Kidney epithelial cell (primary cell): ENCODE data around the gene HACE1. TPM values are rescaled to one million over a fixed set of nuclear protein-coding genes. Genes with fewer than 3 reads are reported as not detected.

Source experiments
- DNase-seq: peaks from one replicate; pipeline ENCODE4 v3.0.0-alpha.2; 2010; ENCODE audit warnings: low read depth
- H3K27me3 ChIP-seq: 2 replicates; pipeline ENCODE4 v1.6.0; 2011; ENCODE audit warnings: low read length; ENCODE audit not compliant: control insufficient read depth, insufficient read depth
- H3K36me3 ChIP-seq: 2 replicates; pipeline ENCODE4 v1.5.1; 2011; ENCODE audit warnings: low read length; ENCODE audit not compliant: control insufficient read depth, insufficient read depth
- H3K4me3 ChIP-seq: 2 replicates; pipeline ENCODE4 v1.5.1; 2011; ENCODE audit warnings: low read depth, mild to moderate bottlenecking, control low read depth, low read length
- total RNA-seq: library from RNA; depleted of rRNA; stranded (reverse); fragments of >200 nt; gene quantifications from 2 replicates; pipeline ENCODE4 v1.2.3, GENCODE V29; 2015
- TF ChIP-seq, protein P1 (sequence below): IDR thresholded peaks from 2 replicates; pipeline ENCODE4 v1.5.1; 2011; ENCODE audit warnings: mild to moderate bottlenecking, moderate library complexity, low read length, control low read depth, inconsistent platforms; ENCODE audit not compliant: insufficient read depth, poor library complexity, severe bottlenecking

The HACE1 gene
- total RNA-seq, 1 donor from 2014 or later: 18.9 TPM

- Histone ChIP-seq H3K4me3 (no peak overlapping the region), H3K36me3 (no peaks in the 10 kb centered on the region), H3K27me3 (no peaks in the 10 kb centered on the region)
- DNase-seq: no peak
- TF ChIP-seq, protein P1, sequence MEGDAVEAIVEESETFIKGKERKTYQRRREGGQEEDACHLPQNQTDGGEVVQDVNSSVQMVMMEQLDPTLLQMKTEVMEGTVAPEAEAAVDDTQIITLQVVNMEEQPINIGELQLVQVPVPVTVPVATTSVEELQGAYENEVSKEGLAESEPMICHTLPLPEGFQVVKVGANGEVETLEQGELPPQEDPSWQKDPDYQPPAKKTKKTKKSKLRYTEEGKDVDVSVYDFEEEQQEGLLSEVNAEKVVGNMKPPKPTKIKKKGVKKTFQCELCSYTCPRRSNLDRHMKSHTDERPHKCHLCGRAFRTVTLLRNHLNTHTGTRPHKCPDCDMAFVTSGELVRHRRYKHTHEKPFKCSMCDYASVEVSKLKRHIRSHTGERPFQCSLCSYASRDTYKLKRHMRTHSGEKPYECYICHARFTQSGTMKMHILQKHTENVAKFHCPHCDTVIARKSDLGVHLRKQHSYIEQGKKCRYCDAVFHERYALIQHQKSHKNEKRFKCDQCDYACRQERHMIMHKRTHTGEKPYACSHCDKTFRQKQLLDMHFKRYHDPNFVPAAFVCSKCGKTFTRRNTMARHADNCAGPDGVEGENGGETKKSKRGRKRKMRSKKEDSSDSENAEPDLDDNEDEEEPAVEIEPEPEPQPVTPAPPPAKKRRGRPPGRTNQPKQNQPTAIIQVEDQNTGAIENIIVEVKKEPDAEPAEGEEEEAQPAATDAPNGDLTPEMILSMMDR: no peak
Observed at GRCh38 chr6:104713982-104714381, 145.7 kb downstream of the HACE1 start.

DNA sequence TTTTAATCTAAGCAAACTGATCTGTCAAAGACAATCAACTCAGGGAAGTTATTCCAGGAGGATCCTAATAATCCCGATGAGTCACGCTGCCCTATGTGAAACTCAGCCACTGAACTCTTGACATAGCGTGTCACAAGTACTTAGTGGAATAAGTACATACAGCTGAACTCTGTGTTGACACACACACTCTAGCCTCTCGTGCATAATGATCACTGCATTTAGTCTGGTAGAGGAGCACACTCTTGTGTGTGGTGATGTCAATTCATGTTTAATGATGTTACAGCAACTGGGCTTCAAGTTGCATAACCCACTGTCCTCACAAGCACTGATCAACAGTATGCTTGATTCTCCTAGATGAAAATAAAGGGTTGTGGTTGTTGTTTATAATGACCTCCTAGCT lies 148.3 kb downstream of the HACE1 start:
- DNase-seq: peak; percentile 44
- H3K27me3 ChIP-seq: no peaks in the 10 kb centered on the region
- TF ChIP-seq, protein P1: no peak
- no peak overlapping the region for H3K4me3 ChIP-seq
- H3K36me3 ChIP-seq: no peaks in the 10 kb centered on the region

- H3K27me3 ChIP-seq: no peaks in the 10 kb centered on the region
- no peak for DNase-seq
- H3K36me3 ChIP-seq: no peaks in the 10 kb centered on the region
- H3K4me3 ChIP-seq: no peak overlapping the region
- TF ChIP-seq, protein P1: no peak
Observed at GRCh38 chr6:104710543-104711335, 149.0 kb downstream of the HACE1 start.

GRCh38 chr6:104705916-104706442 lies 153.7 kb downstream of the HACE1 start:
- no peaks in the 10 kb centered on the region for H3K36me3 ChIP-seq
- DNase-seq: no peak
- TF ChIP-seq, protein P1: no peak
- no peaks in the 10 kb centered on the region for H3K27me3 ChIP-seq
- no peak overlapping the region for H3K4me3 ChIP-seq

DNA sequence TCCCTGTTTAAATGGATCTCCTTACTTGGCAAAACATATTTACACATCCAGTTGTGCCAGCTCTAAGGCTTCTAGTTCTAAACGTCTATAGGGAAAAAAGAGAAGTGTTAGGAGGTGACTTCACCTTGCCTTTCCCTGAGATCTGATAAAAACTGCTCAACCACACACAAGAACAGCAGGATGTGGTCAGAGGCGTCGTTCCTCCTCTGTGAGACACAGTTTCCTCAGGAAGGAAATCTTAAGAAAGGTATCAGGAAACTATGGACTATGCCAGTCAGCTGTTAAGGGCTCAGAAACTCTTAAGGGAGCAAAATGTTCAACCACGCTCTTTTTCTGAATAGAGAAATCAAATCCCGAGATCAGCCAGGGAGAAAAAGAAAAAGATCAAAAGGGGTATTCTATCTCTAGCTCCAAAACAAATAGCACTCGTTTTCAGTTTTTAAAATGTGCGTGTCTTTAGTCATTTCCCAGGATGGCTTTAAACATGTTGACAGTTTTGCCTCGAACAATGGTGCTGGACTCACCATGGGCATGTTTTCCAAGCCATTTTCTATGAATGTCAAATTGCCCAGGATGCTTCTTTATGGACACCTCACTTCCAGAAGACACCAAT lies 154.5 kb downstream of the HACE1 start:
- DNase-seq: peak; percentile 88
- Histone ChIP-seq H3K36me3 (no peaks in the 10 kb centered on the region), H3K4me3 (no peak overlapping the region), H3K27me3 (no peaks in the 10 kb centered on the region)
- TF ChIP-seq, protein P1: no peak
